ENCODE measurements around the gene EEFSEC. TPM values are rescaled to one million over a fixed set of nuclear protein-coding genes. Genes with fewer than 3 reads are reported as not detected.

EEFSEC gene
- total and polyA plus RNA-seq, 2 of the 4 experiments (the other 2 are of a cell fraction) = 4.5 to 9.3 TPM

DNA sequence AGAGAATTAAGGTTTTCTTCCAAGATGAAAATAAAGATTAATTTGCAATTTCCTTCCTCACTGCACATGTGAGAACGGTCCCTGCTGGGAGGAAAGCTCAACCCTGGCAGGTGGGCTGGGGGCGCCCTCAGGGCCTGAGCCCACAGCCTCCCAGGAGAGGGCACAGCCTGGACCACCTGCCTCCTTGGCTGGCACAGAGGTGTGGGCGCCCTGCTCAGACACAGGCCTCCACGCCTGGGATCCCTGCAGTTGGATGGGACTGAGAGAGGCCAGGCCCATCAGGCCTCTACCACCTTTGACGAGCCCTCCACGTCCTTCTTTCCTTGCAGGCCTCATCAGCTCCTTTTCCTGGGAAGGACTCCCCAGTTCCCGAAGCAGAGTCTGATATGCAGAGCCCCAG lies 267.0 kb downstream of the EEFSEC start:
- no peak overlapping the region for H3K4ac ChIP-seq (ENCODE audit: low read depth, low read length)
- in situ Hi-C loops (cut with MboI; ENCODE audit: low sequenced_read_pairs) = loop anchor here (5.0 kb wide), 1 partner anchor 187 kb away; no protein-coding TSS in a partner anchor
- no peak overlapping the region for H3K27ac ChIP-seq (ENCODE audit: insufficient read depth, low read length)
- 80% methylated on average over 1 of the region's 7 CpGs; no CpG with 5 or more reads in 1 of the 2 experiments for WGBS, 2 experiments (ENCODE audit: extremely low coverage in 2 of 2, insufficient read length in 1 of 2)
- dilution Hi-C loops (cut with HindIII; ENCODE audit: low sequenced_read_pairs, unreplicated experiment) = no loop called here
- peaks cover 7% of the 10 kb centered on the region for H3K9me3 ChIP-seq (ENCODE audit: control insufficient read depth, insufficient read depth, low read length)
- no peak overlapping the region for H3K23ac ChIP-seq (ENCODE audit: low read depth, low read length)
- H4K8ac ChIP-seq (ENCODE audit: low read depth in 2 of 2, low read length in 2 of 2) = no peak overlapping the region
- no peak overlapping the region for H2BK5ac ChIP-seq (ENCODE audit: low read depth, low read length, poor library complexity, severe bottlenecking)
- H3K4me1 ChIP-seq (ENCODE audit: control insufficient read depth, insufficient read depth, low read length) = 0 out of 2 replicates have a peak, but pooled peaks cover 3% of the 10 kb centered on the region
- H3K14ac ChIP-seq (replicated peaks; ENCODE audit: low read depth, low read length) = no peak overlapping the region
- POLR2A ChIA-PET (ENCODE audit: unreplicated experiment) = no interaction called here
- H2BK20ac ChIP-seq (ENCODE audit: low read depth, low read length) = no peak overlapping the region
- H2AK9ac ChIP-seq (replicated peaks; ENCODE audit: low read depth, low read length, poor library complexity) = no peak overlapping the region
- H3K9ac ChIP-seq (ENCODE audit: low read depth, low read length) = no peak overlapping the region
- H3K79me1 ChIP-seq (ENCODE audit: low read depth in 1 of 2, low read length in 2 of 2) = no peaks in the 10 kb centered on the region
- no peaks in the 10 kb centered on the region; the same call in 1 of the 2 replicates for H3K9me1 ChIP-seq (ENCODE audit: insufficient read depth, low read length)
- no peak overlapping the region for H2AK5ac ChIP-seq (ENCODE audit: low read depth, low read length)
- ATAC-seq (ENCODE audit: low read depth) (no peak), DNase-seq (no peak)
- H2BK120ac ChIP-seq (ENCODE audit: low read depth, low read length) = no peak overlapping the region
- TF ChIP-seq CEBPB (IDR thresholded peaks at IDR 0.05; ENCODE audit: low read depth, low read length) = no peak
- TF ChIP-seq MAZ (IDR thresholded peaks at IDR 0.05; ENCODE audit: borderline replicate concordance, low read depth, low read length) = no peak
- no peak for TF ChIP-seq RCOR1 (IDR thresholded peaks at IDR 0.05; ENCODE audit: insufficient replicate concordance, low read length)
- TF ChIP-seq BHLHE40 (IDR thresholded peaks at IDR 0.05; ENCODE audit: low read depth, low read length) = no peak
- no peak for TF ChIP-seq CHD1 (IDR thresholded peaks at IDR 0.05; ENCODE audit: low read depth, low read length)
- TF ChIP-seq MXI1 (IDR thresholded peaks at IDR 0.05; ENCODE audit: borderline replicate concordance, low read depth, low read length) = no peak
- TF ChIP-seq RFX5 (IDR thresholded peaks at IDR 0.05; ENCODE audit: low read depth, low read length) = no peak
- H3K4me2 ChIP-seq (ENCODE audit: low read depth, low read length) = no peak overlapping the region
- H4K91ac ChIP-seq (ENCODE audit: insufficient read depth, low read depth, low read length) = no peak overlapping the region
- no peak overlapping the region for H2AFZ ChIP-seq (replicated peaks; ENCODE audit: low read length, poor library complexity)
- intact Hi-C loops (cut with micrococcal nuclease) = no loop called here
- H3K36me3 ChIP-seq (ENCODE audit: control insufficient read depth, insufficient read depth, low read length) = no peaks in the 10 kb centered on the region
- no TSS peak for BruUV-seq (replicated peaks)
- H3K18ac ChIP-seq (ENCODE audit: low read depth, low read length) = no peak overlapping the region
- no peaks in the 10 kb centered on the region for H3K27me3 ChIP-seq (ENCODE audit: control insufficient read depth, insufficient read depth, low read length)
- no peak overlapping the region for H2BK15ac ChIP-seq (ENCODE audit: low read depth, low read length)
- no peak overlapping the region for H4K5ac ChIP-seq (ENCODE audit: low read depth, low read length)
- H4K20me1 ChIP-seq (ENCODE audit: insufficient read depth, low read length) = no peaks in the 10 kb centered on the region
- H3K4me3 ChIP-seq (ENCODE audit: insufficient read depth, low read depth, low read length) = no peak overlapping the region
- H3K56ac ChIP-seq (ENCODE audit: extremely low read depth, insufficient read depth, low read length) = no peak overlapping the region
- CTCF ChIA-PET = no interaction called here
